GM12891 (cell line): ENCODE measurements around the gene DYRK2.

ENCODE experiments used
- PAX5 ChIP-seq: IDR thresholded peaks from 2 replicates; pipeline ENCODE4 v1.6.1; 2011; ENCODE audit warnings: low read length, moderate library complexity, mild to moderate bottlenecking; ENCODE audit not compliant: insufficient read depth, severe bottlenecking
- POLR2A ChIP-seq: IDR thresholded peaks from 2 replicates; pipeline ENCODE4 v1.6.1; 2011; ENCODE audit warnings: low read depth, low read length, control low read depth
- POLR2AphosphoS5 ChIP-seq: IDR thresholded peaks from 2 replicates; pipeline ENCODE4 v1.6.1; 2011; ENCODE audit warnings: low read depth, low read length, control low read depth
- SPI1 ChIP-seq: IDR thresholded peaks from 2 replicates; pipeline ENCODE4 v1.6.1; 2011; ENCODE audit warnings: low read depth, low read length, control low read depth
- TAF1 ChIP-seq: IDR thresholded peaks from 2 replicates; pipeline ENCODE4 v1.6.1; 2011; ENCODE audit warnings: low read depth, low read length, control low read depth

DNA sequence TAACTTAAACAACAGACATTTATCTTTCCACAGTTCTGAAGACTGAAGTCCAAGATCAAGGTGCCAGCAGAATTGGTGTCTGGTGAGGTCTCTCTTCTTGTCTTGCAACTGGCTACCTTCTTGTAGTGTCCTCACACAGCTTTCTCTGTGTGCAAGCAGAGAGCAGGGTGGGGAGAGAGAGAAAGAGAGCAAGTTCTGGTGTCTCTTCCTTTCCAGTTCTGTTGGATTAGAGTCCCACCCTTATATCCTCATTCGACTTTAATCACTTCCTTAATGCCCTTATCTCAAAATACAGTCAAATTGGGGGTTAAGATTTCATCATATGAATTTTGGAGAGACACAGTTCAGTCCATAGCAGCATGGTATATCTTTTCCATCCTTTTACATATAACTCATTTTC is 40.8 kb downstream of the DYRK2 start:
- TF ChIP-seq POLR2A = no peak
- TF ChIP-seq POLR2AphosphoS5 = no peak
- no peak for TF ChIP-seq TAF1
- TF ChIP-seq PAX5 = no peak
- TF ChIP-seq SPI1 = no peak
